ENCODE results near the gene CRYBA2. TPM values are rescaled to one million over a fixed set of nuclear protein-coding genes. Genes with fewer than 3 reads are reported as not detected.

Gene CRYBA2
- total RNA-seq, 1 experiment from 2014 or later, result not detected

DNA sequence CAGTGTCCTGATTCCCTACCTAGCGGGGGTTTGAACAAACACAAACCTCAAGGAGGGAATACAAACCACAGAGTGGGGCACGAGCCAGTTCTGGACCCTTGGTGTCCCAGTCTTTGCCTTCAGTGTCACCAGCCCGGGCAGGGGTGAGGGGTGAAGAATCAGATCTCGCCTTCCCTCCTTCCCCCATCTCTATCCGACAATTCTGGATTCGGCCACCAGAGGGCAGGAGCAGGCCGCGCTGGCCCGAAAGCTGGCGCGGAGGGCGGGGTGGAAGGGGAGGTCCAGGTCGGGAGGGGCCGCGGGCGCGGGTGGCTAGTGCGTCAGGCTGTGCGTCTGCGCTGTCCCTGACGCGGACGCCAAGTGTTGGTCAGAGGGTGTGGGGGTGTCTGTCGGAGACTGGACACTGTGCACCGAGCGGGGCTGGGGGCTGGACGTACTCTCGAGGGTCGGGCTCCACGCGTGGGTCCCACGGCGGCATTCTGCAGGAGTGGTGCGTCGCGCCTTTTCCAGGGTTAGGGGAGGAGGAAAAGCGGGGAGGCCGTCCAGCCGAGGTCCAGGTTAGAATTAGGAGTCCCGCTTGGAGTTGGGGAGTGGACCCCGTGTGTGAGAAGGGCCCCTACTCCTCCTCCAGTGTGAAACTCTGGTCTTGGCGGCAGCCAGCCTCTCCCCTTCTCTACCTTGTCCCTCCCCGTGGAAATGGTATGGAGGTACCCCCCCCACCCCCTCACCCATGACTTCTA lies 2.9 kb upstream of the CRYBA2 start:
- Histone ChIP-seq H3K4me3 (ENCODE audit: low read depth in 2 of 2, low read length in 2 of 2) (peak overlapping the region; percentile 51 to 62), H3K27ac (ENCODE audit: low read length) (peak overlapping the region; percentile 48; the same call in 1 of the 2 replicates), H3K36me3 (ENCODE audit: control insufficient read depth, insufficient read depth, low read length) (no peaks in the 10 kb centered on the region), H3K4me1 (ENCODE audit: control insufficient read depth, insufficient read depth, low read length) (peaks cover 4% of the 10 kb centered on the region; the same call in 1 of the 2 replicates), H3K9me3 (ENCODE audit: control insufficient read depth, insufficient read depth, low read depth, low read length) (no peaks in the 10 kb centered on the region), H3K27me3 (ENCODE audit: control insufficient read depth, insufficient read depth, low read length) (peaks cover 2% of the 10 kb centered on the region; the same call in 1 of the 2 replicates)
- in situ Hi-C loops (cut with HindIII; ENCODE audit: low pct_unique_long_range_greater_than_20kb, low sequenced_read_pairs), result no loop called here
- TF ChIP-seq, protein P1, sequence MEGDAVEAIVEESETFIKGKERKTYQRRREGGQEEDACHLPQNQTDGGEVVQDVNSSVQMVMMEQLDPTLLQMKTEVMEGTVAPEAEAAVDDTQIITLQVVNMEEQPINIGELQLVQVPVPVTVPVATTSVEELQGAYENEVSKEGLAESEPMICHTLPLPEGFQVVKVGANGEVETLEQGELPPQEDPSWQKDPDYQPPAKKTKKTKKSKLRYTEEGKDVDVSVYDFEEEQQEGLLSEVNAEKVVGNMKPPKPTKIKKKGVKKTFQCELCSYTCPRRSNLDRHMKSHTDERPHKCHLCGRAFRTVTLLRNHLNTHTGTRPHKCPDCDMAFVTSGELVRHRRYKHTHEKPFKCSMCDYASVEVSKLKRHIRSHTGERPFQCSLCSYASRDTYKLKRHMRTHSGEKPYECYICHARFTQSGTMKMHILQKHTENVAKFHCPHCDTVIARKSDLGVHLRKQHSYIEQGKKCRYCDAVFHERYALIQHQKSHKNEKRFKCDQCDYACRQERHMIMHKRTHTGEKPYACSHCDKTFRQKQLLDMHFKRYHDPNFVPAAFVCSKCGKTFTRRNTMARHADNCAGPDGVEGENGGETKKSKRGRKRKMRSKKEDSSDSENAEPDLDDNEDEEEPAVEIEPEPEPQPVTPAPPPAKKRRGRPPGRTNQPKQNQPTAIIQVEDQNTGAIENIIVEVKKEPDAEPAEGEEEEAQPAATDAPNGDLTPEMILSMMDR (IDR thresholded peaks at IDR 0.05), result peak; percentile 96
- TF ChIP-seq TCF7L2 (IDR thresholded peaks at IDR 0.05; ENCODE audit: low read depth, low read length) (no peak), SIN3A (IDR thresholded peaks at IDR 0.05; ENCODE audit: borderline replicate concordance, insufficient read depth, low read depth, low read length) (no peak), POLR2AphosphoS5 (IDR thresholded peaks at IDR 0.05; ENCODE audit: low read depth, low read length) (no peak)
- TF ChIP-seq, protein P2, sequence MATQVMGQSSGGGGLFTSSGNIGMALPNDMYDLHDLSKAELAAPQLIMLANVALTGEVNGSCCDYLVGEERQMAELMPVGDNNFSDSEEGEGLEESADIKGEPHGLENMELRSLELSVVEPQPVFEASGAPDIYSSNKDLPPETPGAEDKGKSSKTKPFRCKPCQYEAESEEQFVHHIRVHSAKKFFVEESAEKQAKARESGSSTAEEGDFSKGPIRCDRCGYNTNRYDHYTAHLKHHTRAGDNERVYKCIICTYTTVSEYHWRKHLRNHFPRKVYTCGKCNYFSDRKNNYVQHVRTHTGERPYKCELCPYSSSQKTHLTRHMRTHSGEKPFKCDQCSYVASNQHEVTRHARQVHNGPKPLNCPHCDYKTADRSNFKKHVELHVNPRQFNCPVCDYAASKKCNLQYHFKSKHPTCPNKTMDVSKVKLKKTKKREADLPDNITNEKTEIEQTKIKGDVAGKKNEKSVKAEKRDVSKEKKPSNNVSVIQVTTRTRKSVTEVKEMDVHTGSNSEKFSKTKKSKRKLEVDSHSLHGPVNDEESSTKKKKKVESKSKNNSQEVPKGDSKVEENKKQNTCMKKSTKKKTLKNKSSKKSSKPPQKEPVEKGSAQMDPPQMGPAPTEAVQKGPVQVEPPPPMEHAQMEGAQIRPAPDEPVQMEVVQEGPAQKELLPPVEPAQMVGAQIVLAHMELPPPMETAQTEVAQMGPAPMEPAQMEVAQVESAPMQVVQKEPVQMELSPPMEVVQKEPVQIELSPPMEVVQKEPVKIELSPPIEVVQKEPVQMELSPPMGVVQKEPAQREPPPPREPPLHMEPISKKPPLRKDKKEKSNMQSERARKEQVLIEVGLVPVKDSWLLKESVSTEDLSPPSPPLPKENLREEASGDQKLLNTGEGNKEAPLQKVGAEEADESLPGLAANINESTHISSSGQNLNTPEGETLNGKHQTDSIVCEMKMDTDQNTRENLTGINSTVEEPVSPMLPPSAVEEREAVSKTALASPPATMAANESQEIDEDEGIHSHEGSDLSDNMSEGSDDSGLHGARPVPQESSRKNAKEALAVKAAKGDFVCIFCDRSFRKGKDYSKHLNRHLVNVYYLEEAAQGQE (IDR thresholded peaks at IDR 0.05; ENCODE audit: insufficient read depth in 1 of 2, low read depth in 2 of 2, low read length in 1 of 2), result peak in 1 of 2 experiments; percentile 58; a peak in 1 of 4 replicates
- ATAC-seq (peak; percentile 95), DNase-seq (ENCODE audit: low read depth, low spot score) (peak; percentile 41)
- ChIA-PET CTCF (interaction anchor here (0.6 to 3.3 kb wide), 5 partner anchors 11 to 289 kb away, joined by 3 to 20 read pairs (median 7); no protein-coding TSS in a partner anchor), POLR2A (no interaction called here)
- no TSS peak for BruUV-seq (replicated peaks)
- intact Hi-C loops (cut with micrococcal nuclease; ENCODE audit: unreplicated experiment), result loop anchor here (10.0 kb wide), 1 partner anchor 159 kb away; no protein-coding TSS in a partner anchor

DNA sequence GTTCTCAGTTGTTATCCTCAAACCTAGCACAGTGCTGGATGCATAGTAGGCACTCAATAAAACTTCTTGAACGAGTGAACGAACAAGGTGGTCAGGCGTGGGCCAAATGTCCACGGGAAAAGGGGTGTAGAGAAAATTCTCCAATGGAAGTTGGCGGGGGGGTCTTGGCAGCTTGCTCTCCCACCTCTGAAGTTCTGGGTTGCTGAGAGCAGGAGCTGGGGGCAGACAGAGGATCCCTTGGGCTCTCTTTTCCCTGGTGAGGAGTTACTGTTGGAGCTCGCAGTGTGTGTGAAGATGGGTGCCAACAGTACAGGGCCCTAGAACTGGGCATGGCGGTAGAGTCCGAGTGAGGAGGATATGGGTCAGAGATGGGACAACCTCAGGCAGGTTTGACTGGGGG lies 2.3 kb upstream of the CRYBA2 start:
- intact Hi-C loops (cut with micrococcal nuclease; ENCODE audit: unreplicated experiment), result loop anchor here (10.0 kb wide), 1 partner anchor 159 kb away; no protein-coding TSS in a partner anchor
- in situ Hi-C loops (cut with HindIII; ENCODE audit: low pct_unique_long_range_greater_than_20kb, low sequenced_read_pairs), result no loop called here
- POLR2A ChIA-PET, result no interaction called here

More for the DNA sequence above, 2.3 kb upstream of the CRYBA2 start:
- H3K4me1 ChIP-seq (ENCODE audit: control insufficient read depth, insufficient read depth, low read length), result peaks cover 4% of the 10 kb centered on the region; the same call in 1 of the 2 replicates
- H3K27ac ChIP-seq (ENCODE audit: low read length), result no peak overlapping the region
- TF ChIP-seq, protein P2 (IDR thresholded peaks at IDR 0.05; ENCODE audit: insufficient read depth in 1 of 2, low read depth in 2 of 2, low read length in 1 of 2), result no peak
- TF ChIP-seq TCF7L2 (IDR thresholded peaks at IDR 0.05; ENCODE audit: low read depth, low read length), result no peak
- H3K27me3 ChIP-seq (ENCODE audit: control insufficient read depth, insufficient read depth, low read length), result peaks cover 2% of the 10 kb centered on the region; the same call in 1 of the 2 replicates
- CTCF ChIA-PET, result interaction anchor here (0.6 to 3.3 kb wide), 6 partner anchors 12 to 288 kb away, joined by 3 to 20 read pairs (median 7); no protein-coding TSS in a partner anchor
- H3K9me3 ChIP-seq (ENCODE audit: control insufficient read depth, insufficient read depth, low read depth, low read length), result no peaks in the 10 kb centered on the region
- peak; percentile 33; the same call in 1 of the 2 replicates for ATAC-seq
- H3K4me3 ChIP-seq (ENCODE audit: low read depth in 2 of 2, low read length in 2 of 2), result no peak overlapping the region
- no peak for DNase-seq (ENCODE audit: low read depth, low spot score)
- no TSS peak for BruUV-seq (replicated peaks)
- no peaks in the 10 kb centered on the region for H3K36me3 ChIP-seq (ENCODE audit: control insufficient read depth, insufficient read depth, low read length)
